Lower leg skin (tissue), 4 donors: ENCODE results near the gene BID. TPM values are rescaled to one million over a fixed set of nuclear protein-coding genes. Genes with fewer than 3 reads are reported as not detected.

ENCODE experiments used
- DNase-seq, 2 donors: peaks; one replicate each; pipeline ENCODE4 v3.0.0-alpha.2; 2019; ENCODE audit warnings: low spot score in 2 of 2
- H3K4me3 ChIP-seq: fragments of 200-600 bp; sonication (generic); 2 replicates; pipeline ENCODE4 v1.5.1; 2017; ENCODE audit warnings: mild to moderate bottlenecking, low read depth; ENCODE audit not compliant: poor library complexity, severe bottlenecking
- CTCF ChIP-seq, 3 donors: fragments of 450-650 bp; IDR thresholded peaks; one replicate each; pipeline ENCODE4 v1.5.1; 2016; ENCODE audit warnings: antibody characterized with exemption in 3 of 3, mild to moderate bottlenecking in 3 of 3, moderate library complexity in 2 of 3
- POLR2A ChIP-seq, 2 donors: fragments of 450-650 bp; IDR thresholded peaks; one replicate each; pipeline ENCODE4 v1.6.1; 2016 to 2017; ENCODE audit warnings: antibody characterized with exemption in 2 of 2, mild to moderate bottlenecking in 1 of 2, moderate library complexity in 1 of 2
- WGBS, 2 donors: methylation state at CpG; one replicate each; pipeline ENCODE4 v1.1.5; 2018; 5-methylcytosine and 5-hydroxymethylcytosine counted together
- intact Hi-C: fragments of 100-400 bp; cut with DNase I; formaldehyde crosslinking; loops from one replicate; pipeline ENCODE4 v1.15.0; 2023; ENCODE audit warnings: low total_unique reads
- total RNA-seq, 4 donors: library from RNA; depleted of rRNA; stranded (reverse); fragments of >200 nt; gene quantifications; one replicate each; pipeline ENCODE4 v1.1.0, GENCODE V29; 2016

Gene BID
- total RNA-seq, 4 donors from 2014 or later, result 5.4 to 22.6 (median 15.2) TPM

- DNase-seq, result no peak
- no peak overlapping the region for H3K4me3 ChIP-seq
- intact Hi-C loops, result no loop called here
- TF ChIP-seq CTCF (IDR thresholded peaks at IDR 0.05) (no peak), POLR2A (IDR thresholded peaks at IDR 0.05) (no peak)
- 81 to 83% methylated on average over 29 to 33 of the region's 37 CpGs for WGBS, 2 donors
Measured at GRCh38 chr22:17785185-17786184, 11.2 kb upstream of the BID start.

GRCh38 chr22:17784776-17785175 lies 10.5 kb upstream of the BID start:
- intact Hi-C loops, result no loop called here
- 82 to 89% methylated on average over 6 to 11 of the region's 11 CpGs for WGBS, 2 donors
- no peak for DNase-seq
- no peak overlapping the region for H3K4me3 ChIP-seq
- TF ChIP-seq POLR2A (IDR thresholded peaks at IDR 0.05) (no peak), CTCF (IDR thresholded peaks at IDR 0.05) (no peak)

- 58 to 73% methylated on average over 18 of the region's 18 CpGs for WGBS, 2 donors
- no peak overlapping the region for H3K4me3 ChIP-seq
- TF ChIP-seq CTCF (IDR thresholded peaks at IDR 0.05) (no peak), POLR2A (IDR thresholded peaks at IDR 0.05) (no peak)
- intact Hi-C loops, result no loop called here
- DNase-seq, result no peak
Measured at GRCh38 chr22:17783773-17784480, 9.7 kb upstream of the BID start.

- H3K4me3 ChIP-seq, result no peak overlapping the region
- WGBS, 2 donors, result 41 to 48% methylated on average over 9 of the region's 9 CpGs
- intact Hi-C loops, result no loop called here
- no peak for DNase-seq
- no peak for TF ChIP-seq POLR2A (IDR thresholded peaks at IDR 0.05)
- no peak for TF ChIP-seq CTCF (IDR thresholded peaks at IDR 0.05)
Measured at GRCh38 chr22:17783312-17783711, 9.0 kb upstream of the BID start.

GRCh38 chr22:17782621-17783020 lies 8.4 kb upstream of the BID start:
- intact Hi-C loops, result no loop called here
- no peak for TF ChIP-seq POLR2A (IDR thresholded peaks at IDR 0.05)
- TF ChIP-seq CTCF (IDR thresholded peaks at IDR 0.05), result no peak
- 65 to 80% methylated on average over 13 of the region's 13 CpGs for WGBS, 2 donors
- no peak overlapping the region for H3K4me3 ChIP-seq
- DNase-seq, result no peak
